Ishikawa (cell line): ENCODE data around the gene CTSZ.

ENCODE experiments used
- CEBPB ChIP-seq: IDR thresholded peaks from 2 replicates; pipeline ENCODE4 v1.6.1; 2012
- CREB1 ChIP-seq: IDR thresholded peaks from 2 replicates; pipeline ENCODE4 v1.6.1; 2012; ENCODE audit warnings: low read depth
- EGR1 ChIP-seq: IDR thresholded peaks from 2 replicates; pipeline ENCODE4 v1.6.1; 2012
- EP300 ChIP-seq: IDR thresholded peaks from 2 replicates; pipeline ENCODE4 v1.6.1; 2012; ENCODE audit warnings: borderline replicate concordance
- FOXM1 ChIP-seq: IDR thresholded peaks from 2 replicates; pipeline ENCODE4 v1.6.1; 2012; ENCODE audit warnings: low read depth, borderline replicate concordance
- NFIC ChIP-seq: IDR thresholded peaks from 2 replicates; pipeline ENCODE4 v1.6.1; 2012
- RAD21 ChIP-seq: IDR thresholded peaks from 2 replicates; pipeline ENCODE4 v1.6.1; 2012; ENCODE audit warnings: low read depth
- TAF1 ChIP-seq: IDR thresholded peaks from 2 replicates; pipeline ENCODE4 v1.6.1; 2012; ENCODE audit warnings: low read depth, mild to moderate bottlenecking
- TCF12 ChIP-seq: IDR thresholded peaks from 2 replicates; pipeline ENCODE4 v1.6.1; 2012; ENCODE audit warnings: low read depth
- TEAD4 ChIP-seq: IDR thresholded peaks from 2 replicates; pipeline ENCODE4 v1.6.1; 2012
- YY1 ChIP-seq: IDR thresholded peaks from 2 replicates; pipeline ENCODE4 v1.6.1; 2012; ENCODE audit warnings: low read depth
- ZBTB7A ChIP-seq: IDR thresholded peaks from 2 replicates; pipeline ENCODE4 v1.6.1; 2012; ENCODE audit warnings: low read depth
- TF ChIP-seq, protein P1 (sequence below): IDR thresholded peaks from 2 replicates; pipeline ENCODE4 v1.6.1; 2012
- TF ChIP-seq, protein P2 (sequence below): IDR thresholded peaks from 2 replicates; pipeline ENCODE4 v1.6.1; 2012; ENCODE audit warnings: low read depth, mild to moderate bottlenecking
- TF ChIP-seq, protein P3 (sequence below): IDR thresholded peaks from 2 replicates; pipeline ENCODE4 v1.6.1; 2012

Gene CTSZ

DNA sequence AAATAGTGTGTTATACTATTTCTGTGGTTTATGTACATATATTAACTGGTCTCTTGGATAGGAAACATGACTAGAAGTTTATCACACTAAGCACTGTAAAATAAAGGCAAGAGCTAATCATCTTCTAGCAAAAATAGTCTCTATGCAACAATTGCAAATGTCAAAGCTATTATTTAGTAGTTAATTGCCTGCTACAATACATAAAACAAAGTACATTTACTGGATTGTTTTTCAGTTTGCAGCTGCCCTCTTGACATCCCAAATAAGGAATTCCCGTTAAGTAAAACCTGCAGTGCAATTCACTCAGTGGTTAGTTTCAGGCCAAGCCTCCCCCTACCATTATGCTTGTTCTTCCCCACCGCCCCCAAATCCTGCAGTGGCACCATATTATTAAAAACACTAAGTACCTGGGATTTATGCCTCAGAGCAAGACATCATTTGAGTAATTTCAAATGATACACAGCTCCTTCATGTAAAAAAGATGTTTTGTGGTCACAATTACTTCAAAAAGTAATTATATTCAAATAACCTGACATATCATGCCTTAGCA, 26.6 kb upstream of the CTSZ start:
- TF ChIP-seq EGR1 (no peak), ZBTB7A (no peak), YY1 (no peak), RAD21 (no peak), TAF1 (no peak)

DNA sequence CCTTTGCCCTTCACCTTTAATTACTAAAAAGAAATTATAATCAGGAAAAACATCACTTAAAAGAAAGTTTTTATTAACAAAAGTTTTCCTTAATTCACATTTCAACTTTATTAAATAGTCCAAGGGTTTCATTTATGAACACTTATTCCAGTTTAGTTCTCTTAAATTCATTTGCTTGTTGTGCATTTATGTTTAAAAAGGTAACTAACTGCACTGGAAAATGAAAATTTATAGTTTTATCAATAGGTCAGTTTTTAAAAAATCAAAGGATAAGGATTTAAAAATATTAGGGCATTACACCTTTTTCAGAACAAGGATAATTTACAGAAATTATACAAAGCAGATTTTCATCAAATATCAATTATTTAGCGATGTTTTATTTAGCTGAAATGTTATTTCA, 26.0 kb upstream of the CTSZ start:
- TF ChIP-seq EGR1 (no peak), RAD21 (no peak), CEBPB (no peak), TEAD4 (no peak), FOXM1 (no peak), TAF1 (no peak), TCF12 (no peak)
- TF ChIP-seq, protein P1, sequence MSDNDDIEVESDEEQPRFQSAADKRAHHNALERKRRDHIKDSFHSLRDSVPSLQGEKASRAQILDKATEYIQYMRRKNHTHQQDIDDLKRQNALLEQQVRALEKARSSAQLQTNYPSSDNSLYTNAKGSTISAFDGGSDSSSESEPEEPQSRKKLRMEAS, result no peak
- TF ChIP-seq, protein P2, sequence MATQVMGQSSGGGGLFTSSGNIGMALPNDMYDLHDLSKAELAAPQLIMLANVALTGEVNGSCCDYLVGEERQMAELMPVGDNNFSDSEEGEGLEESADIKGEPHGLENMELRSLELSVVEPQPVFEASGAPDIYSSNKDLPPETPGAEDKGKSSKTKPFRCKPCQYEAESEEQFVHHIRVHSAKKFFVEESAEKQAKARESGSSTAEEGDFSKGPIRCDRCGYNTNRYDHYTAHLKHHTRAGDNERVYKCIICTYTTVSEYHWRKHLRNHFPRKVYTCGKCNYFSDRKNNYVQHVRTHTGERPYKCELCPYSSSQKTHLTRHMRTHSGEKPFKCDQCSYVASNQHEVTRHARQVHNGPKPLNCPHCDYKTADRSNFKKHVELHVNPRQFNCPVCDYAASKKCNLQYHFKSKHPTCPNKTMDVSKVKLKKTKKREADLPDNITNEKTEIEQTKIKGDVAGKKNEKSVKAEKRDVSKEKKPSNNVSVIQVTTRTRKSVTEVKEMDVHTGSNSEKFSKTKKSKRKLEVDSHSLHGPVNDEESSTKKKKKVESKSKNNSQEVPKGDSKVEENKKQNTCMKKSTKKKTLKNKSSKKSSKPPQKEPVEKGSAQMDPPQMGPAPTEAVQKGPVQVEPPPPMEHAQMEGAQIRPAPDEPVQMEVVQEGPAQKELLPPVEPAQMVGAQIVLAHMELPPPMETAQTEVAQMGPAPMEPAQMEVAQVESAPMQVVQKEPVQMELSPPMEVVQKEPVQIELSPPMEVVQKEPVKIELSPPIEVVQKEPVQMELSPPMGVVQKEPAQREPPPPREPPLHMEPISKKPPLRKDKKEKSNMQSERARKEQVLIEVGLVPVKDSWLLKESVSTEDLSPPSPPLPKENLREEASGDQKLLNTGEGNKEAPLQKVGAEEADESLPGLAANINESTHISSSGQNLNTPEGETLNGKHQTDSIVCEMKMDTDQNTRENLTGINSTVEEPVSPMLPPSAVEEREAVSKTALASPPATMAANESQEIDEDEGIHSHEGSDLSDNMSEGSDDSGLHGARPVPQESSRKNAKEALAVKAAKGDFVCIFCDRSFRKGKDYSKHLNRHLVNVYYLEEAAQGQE, result no peak
- TF ChIP-seq, protein P3, sequence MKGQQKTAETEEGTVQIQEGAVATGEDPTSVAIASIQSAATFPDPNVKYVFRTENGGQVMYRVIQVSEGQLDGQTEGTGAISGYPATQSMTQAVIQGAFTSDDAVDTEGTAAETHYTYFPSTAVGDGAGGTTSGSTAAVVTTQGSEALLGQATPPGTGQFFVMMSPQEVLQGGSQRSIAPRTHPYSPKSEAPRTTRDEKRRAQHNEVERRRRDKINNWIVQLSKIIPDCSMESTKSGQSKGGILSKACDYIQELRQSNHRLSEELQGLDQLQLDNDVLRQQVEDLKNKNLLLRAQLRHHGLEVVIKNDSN, result no peak

GRCh38 chr20:59032713-59033059, 25.6 kb upstream of the CTSZ start:
- TF ChIP-seq FOXM1 (no peak), RAD21 (no peak), TAF1 (no peak), EGR1 (no peak), CEBPB (no peak), CREB1 (no peak), EP300 (no peak), TEAD4 (no peak), NFIC (no peak), TCF12 (no peak), ZBTB7A (no peak), YY1 (no peak)
- TF ChIP-seq, protein P1, result no peak
- TF ChIP-seq, protein P2, result no peak
- TF ChIP-seq, protein P3, result no peak

- TF ChIP-seq EGR1 (no peak; the same call in 1 of the 2 replicates), TCF12 (peak; percentile 14; the same call in 1 of the 2 replicates), EP300 (0 out of 2 replicates have a peak, but pooled peaks have one; percentile 2), NFIC (peak; percentile 25; the same call in 1 of the 2 replicates), YY1 (peak; percentile 88), CEBPB (no peak), TAF1 (peak; percentile 73)
- TF ChIP-seq, protein P1, result peak; percentile 86
- TF ChIP-seq, protein P3, result no peak
Measured at GRCh38 chr20:59032023-59032712, 25.1 kb upstream of the CTSZ start, which contains the start of gene ATP5F1E. ATP5F1E (minus strand) TSS chr20:59032335; CDS start chr20:59032251, 84 bp downstream.

DNA sequence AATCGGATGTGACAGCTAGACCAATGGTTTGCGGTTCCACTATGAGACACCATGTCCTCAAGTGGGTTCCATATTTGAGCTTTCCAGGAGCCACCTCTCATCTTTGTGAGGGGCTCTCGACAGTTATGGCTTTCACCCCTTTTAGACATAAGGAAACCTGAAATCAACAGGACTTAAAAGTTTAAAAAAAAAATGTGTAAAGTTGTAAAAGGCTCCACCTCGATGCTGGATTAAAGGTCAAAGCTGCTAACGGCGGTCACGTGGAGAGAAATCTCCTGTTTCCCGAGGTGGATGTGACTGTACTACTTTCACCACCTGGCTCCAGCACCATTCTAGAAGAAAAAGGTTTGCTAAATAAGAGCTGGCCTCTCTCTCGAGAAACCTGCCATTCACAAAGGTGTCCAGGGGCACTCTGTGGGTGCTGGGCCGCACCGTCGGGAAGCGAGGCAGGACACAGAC, 24.5 kb upstream of the CTSZ start:
- TF ChIP-seq CREB1 (no peak), TAF1 (no peak), EP300 (no peak)
- TF ChIP-seq, protein P3, result peak; percentile 72
